ENCODE measurements around the gene KCNQ2. TPM values are rescaled to one million over a fixed set of nuclear protein-coding genes. Genes with fewer than 3 reads are reported as not detected.

KCNQ2 gene
- total and polyA plus RNA-seq, 4 donors: not detected

DNA sequence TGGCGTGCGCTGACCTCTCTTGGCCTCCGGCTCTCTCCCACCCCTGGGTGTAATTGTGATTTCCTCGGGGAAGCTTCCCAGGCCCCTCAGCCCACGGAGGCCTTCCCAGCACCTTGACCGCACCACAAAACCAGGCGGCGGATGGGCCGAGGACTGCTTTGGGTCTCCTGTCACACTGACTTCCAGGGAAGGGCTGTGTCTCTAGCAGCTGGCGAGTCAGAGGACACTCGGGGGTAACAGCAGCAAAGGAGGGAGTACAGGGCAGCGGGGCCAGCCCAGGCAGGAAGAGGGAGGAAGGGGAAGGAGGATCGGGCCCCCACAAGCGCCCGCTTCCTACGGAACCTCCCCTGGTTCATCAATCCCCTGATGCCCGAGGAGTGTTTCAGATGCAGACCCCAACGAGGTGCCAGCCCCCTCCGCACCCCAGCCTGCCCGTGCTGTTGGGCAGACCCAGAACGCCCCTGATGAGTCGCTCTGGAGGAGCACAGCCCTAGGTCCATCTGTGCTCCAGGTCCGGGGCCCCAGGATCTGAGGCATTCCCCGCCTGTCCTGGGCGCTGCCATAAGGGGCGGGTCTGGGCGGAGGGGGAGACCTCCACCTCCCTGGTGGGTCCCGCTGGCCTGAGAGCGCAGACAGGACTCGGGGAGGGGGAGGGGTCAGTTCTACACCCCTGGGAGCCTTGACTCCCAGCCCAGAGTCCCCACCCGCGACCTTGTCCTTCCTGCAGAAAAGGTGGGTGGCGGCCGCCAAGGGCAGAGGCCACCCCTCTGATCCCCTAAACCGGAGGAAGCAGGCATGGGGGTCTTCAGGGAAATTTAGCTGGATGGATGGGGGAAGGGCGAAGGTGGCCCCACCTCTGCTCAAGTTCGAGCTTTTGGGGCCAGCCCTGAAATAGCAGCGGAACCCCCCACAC, 112.3 kb downstream of the KCNQ2 start:
- DNase-seq (ENCODE audit: low spot score): no peak
- H3K4me1 ChIP-seq (ENCODE audit: control insufficient read depth in 4 of 4, insufficient read depth in 4 of 4, low read length in 3 of 4): peaks cover 15 to 77% (median 53%) of the 10 kb centered on the region in 4 donors
- TF ChIP-seq NR2F2 (IDR thresholded peaks at IDR 0.05) (no peak), JUND (IDR thresholded peaks at IDR 0.05) (no peak), YY1 (IDR thresholded peaks at IDR 0.05) (no peak), RXRA (IDR thresholded peaks at IDR 0.05) (no peak), FOXA1 (IDR thresholded peaks at IDR 0.05) (no peak)
- TF ChIP-seq, protein P1, sequence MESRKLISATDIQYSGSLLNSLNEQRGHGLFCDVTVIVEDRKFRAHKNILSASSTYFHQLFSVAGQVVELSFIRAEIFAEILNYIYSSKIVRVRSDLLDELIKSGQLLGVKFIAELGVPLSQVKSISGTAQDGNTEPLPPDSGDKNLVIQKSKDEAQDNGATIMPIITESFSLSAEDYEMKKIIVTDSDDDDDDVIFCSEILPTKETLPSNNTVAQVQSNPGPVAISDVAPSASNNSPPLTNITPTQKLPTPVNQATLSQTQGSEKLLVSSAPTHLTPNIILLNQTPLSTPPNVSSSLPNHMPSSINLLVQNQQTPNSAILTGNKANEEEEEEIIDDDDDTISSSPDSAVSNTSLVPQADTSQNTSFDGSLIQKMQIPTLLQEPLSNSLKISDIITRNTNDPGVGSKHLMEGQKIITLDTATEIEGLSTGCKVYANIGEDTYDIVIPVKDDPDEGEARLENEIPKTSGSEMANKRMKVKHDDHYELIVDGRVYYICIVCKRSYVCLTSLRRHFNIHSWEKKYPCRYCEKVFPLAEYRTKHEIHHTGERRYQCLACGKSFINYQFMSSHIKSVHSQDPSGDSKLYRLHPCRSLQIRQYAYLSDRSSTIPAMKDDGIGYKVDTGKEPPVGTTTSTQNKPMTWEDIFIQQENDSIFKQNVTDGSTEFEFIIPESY (IDR thresholded peaks at IDR 0.05): no peak
- TF ChIP-seq, protein P2, sequence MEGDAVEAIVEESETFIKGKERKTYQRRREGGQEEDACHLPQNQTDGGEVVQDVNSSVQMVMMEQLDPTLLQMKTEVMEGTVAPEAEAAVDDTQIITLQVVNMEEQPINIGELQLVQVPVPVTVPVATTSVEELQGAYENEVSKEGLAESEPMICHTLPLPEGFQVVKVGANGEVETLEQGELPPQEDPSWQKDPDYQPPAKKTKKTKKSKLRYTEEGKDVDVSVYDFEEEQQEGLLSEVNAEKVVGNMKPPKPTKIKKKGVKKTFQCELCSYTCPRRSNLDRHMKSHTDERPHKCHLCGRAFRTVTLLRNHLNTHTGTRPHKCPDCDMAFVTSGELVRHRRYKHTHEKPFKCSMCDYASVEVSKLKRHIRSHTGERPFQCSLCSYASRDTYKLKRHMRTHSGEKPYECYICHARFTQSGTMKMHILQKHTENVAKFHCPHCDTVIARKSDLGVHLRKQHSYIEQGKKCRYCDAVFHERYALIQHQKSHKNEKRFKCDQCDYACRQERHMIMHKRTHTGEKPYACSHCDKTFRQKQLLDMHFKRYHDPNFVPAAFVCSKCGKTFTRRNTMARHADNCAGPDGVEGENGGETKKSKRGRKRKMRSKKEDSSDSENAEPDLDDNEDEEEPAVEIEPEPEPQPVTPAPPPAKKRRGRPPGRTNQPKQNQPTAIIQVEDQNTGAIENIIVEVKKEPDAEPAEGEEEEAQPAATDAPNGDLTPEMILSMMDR (IDR thresholded peaks at IDR 0.05; ENCODE audit: low read depth, low read length, missing input control): no peak
- H3K4me3 ChIP-seq (ENCODE audit: low read depth in 1 of 3, low read length in 3 of 3): no peak overlapping the region
- no peak overlapping the region for H3K27ac ChIP-seq (ENCODE audit: low read depth in 1 of 2, low read length in 2 of 2)
- peaks cover 0 to 3% (median 0%) of the 10 kb centered on the region in 4 donors for H3K36me3 ChIP-seq (ENCODE audit: control insufficient read depth in 4 of 4, insufficient read depth in 3 of 4, low read depth in 1 of 4, low read length in 3 of 4)
- no peaks in the 10 kb centered on the region for H3K27me3 ChIP-seq (ENCODE audit: control insufficient read depth in 4 of 4, insufficient read depth in 4 of 4, low read length in 3 of 4)
- 46% methylated on average over 38 of the region's 38 CpGs for WGBS
- no peak overlapping the region for H3K9ac ChIP-seq (ENCODE audit: low read depth in 1 of 2, low read length in 2 of 2)
- no peaks in the 10 kb centered on the region for H3K9me3 ChIP-seq (ENCODE audit: control insufficient read depth in 4 of 4, low read length in 3 of 4)

DNA sequence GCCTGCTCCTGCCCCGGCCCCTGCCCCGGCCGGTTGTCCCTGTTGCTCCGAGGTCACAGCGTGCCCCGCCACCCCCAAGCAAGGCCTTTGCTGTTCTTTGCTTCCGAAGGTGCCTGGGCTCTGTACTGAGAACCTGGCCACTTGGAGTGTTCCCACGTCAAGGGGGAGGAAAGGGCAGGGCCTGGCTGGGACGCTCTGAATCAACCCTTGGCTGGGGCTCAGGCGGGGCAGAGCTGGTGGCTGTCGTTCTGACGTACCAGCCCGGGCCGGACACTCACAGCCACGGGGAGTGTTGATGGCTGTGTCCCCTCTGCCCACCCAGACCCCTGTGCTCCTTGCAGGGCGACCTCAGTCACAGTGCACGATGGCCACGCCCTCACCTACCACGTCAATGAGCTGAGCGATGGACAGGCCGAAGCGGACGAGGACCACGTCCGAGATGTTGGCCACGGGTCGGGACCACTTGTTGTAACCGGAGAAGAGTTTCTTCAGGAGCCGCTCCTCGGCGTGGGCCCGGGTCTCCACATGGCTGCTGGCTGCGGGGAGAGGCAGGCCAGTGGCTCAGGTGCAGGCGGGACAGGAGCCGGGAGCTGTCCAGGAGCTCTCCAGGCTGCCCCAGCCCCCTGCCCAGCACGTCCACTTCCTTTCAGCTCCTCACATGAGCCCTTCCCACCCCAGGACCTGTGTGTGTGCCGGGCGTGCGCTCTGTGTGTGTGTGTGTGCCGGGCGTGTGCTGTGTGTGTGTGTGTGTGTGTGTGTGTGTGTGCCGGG, 113.1 kb downstream of the KCNQ2 start:
- no peak for TF ChIP-seq YY1 (IDR thresholded peaks at IDR 0.05)
- TF ChIP-seq HNF4A (conservative IDR thresholded peaks at IDR 0.05): no peak
- no peak for TF ChIP-seq TAF1 (conservative IDR thresholded peaks at IDR 0.05)
- no peak for TF ChIP-seq JUND (IDR thresholded peaks at IDR 0.05)
- Histone ChIP-seq H3K4me3 (ENCODE audit: low read depth in 1 of 3, low read length in 3 of 3) (no peak overlapping the region), H3K9ac (ENCODE audit: low read depth in 1 of 2, low read length in 2 of 2) (no peak overlapping the region), H3K36me3 (ENCODE audit: control insufficient read depth in 4 of 4, insufficient read depth in 3 of 4, low read depth in 1 of 4, low read length in 3 of 4) (peaks cover 0 to 4% (median 0%) of the 10 kb centered on the region in 4 donors), H3K4me1 (ENCODE audit: control insufficient read depth in 4 of 4, insufficient read depth in 4 of 4, low read length in 3 of 4) (peaks cover 15 to 68% (median 47%) of the 10 kb centered on the region in 4 donors), H3K27me3 (ENCODE audit: control insufficient read depth in 4 of 4, insufficient read depth in 4 of 4, low read length in 3 of 4) (no peaks in the 10 kb centered on the region), H3K9me3 (ENCODE audit: control insufficient read depth in 4 of 4, low read length in 3 of 4) (no peaks in the 10 kb centered on the region), H3K27ac (ENCODE audit: low read depth in 1 of 2, low read length in 2 of 2) (no peak overlapping the region)
- no peak for DNase-seq (ENCODE audit: low spot score)
- WGBS: 87% methylated on average over 42 of the region's 42 CpGs
